IMR-90 (cell line): ENCODE results near the gene ZFP36L1. TPM values are rescaled to one million over a fixed set of nuclear protein-coding genes. Genes with fewer than 3 reads are reported as not detected.

Source experiments
- ATAC-seq: fragments of 200-7000 bp; cut with Tn5 transposase; 2 replicates; pipeline ENCODE4 v1.9.1; 2020; ENCODE audit warnings: low read depth, mild to moderate bottlenecking, moderate library complexity
- BruUV-seq: library from RNA; stranded (reverse); fragments of 400-500 nt; replicated peaks from 2 replicates; lab custom pipeline; 2021; lab: Mats Ljungman, UMichigan
- CTCF ChIA-PET: fragments of 300-600 bp; formaldehyde crosslinking; extraction: SDS; loops from one replicate; lab custom pipeline; 2021; ENCODE audit warnings: antibody characterized with exemption; lab: Yijun Ruan, JAX
- POLR2A ChIA-PET: fragments of 300-600 bp; sonication (Branson Sonifier 250); formaldehyde crosslinking; loops from one replicate; lab custom pipeline; 2022; ENCODE audit warnings: antibody characterized with exemption; ENCODE audit not compliant: unreplicated experiment; lab: Charles Lee
- DNase-seq: peaks from one replicate; pipeline ENCODE4 v3.0.0; 2013
- H2AFZ ChIP-seq: replicated peaks from 2 replicates; pipeline ENCODE3; 2013; ENCODE audit warnings: low read length, mild to moderate bottlenecking; ENCODE audit not compliant: poor library complexity
- H2AK5ac ChIP-seq: 2 replicates; pipeline ENCODE4 v1.6.1; 2013; ENCODE audit warnings: low read depth, low read length, inconsistent platforms
- H2AK9ac ChIP-seq: replicated peaks from 2 replicates; pipeline ENCODE3; 2013; ENCODE audit warnings: mild to moderate bottlenecking, low read depth, low read length, moderate library complexity; ENCODE audit not compliant: poor library complexity
- H2BK120ac ChIP-seq: 2 replicates; pipeline ENCODE4 v1.6.1; 2013; ENCODE audit warnings: low read depth, low read length, inconsistent platforms
- H2BK15ac ChIP-seq: 3 replicates; pipeline ENCODE4 v1.6.1; 2013; ENCODE audit warnings: low read depth, low read length, inconsistent platforms
- H2BK20ac ChIP-seq: 2 replicates; pipeline ENCODE4 v1.6.1; 2013; ENCODE audit warnings: low read depth, mild to moderate bottlenecking, inconsistent platforms, low read length, moderate library complexity
- H2BK5ac ChIP-seq: 2 replicates; pipeline ENCODE4 v1.6.1; 2013; ENCODE audit warnings: mild to moderate bottlenecking, low read depth, low read length, inconsistent platforms; ENCODE audit not compliant: poor library complexity, severe bottlenecking
- H3K14ac ChIP-seq: replicated peaks from 2 replicates; pipeline ENCODE4 v1.6.1; 2013; ENCODE audit warnings: low read depth, low read length, inconsistent platforms
- H3K18ac ChIP-seq: 2 replicates; pipeline ENCODE4 v1.6.1; 2013; ENCODE audit warnings: low read depth, low read length, control low read depth
- H3K23ac ChIP-seq: 2 replicates; pipeline ENCODE4 v1.6.1; 2013; ENCODE audit warnings: low read depth, low read length, inconsistent platforms
- H3K27ac ChIP-seq: 2 replicates; pipeline ENCODE4 v1.5.1; 2013; ENCODE audit warnings: mild to moderate bottlenecking, control low read depth, low read length; ENCODE audit not compliant: insufficient read depth
- H3K27me3 ChIP-seq: 2 replicates; pipeline ENCODE4 v1.6.1; 2013; ENCODE audit warnings: low read length; ENCODE audit not compliant: control insufficient read depth, insufficient read depth
- H3K36me3 ChIP-seq: 2 replicates; pipeline ENCODE4 v1.6.1; 2013; ENCODE audit warnings: low read length, mixed read lengths; ENCODE audit not compliant: control insufficient read depth, insufficient read depth
- H3K4ac ChIP-seq: 2 replicates; pipeline ENCODE4 v1.6.1; 2013; ENCODE audit warnings: low read depth, low read length, inconsistent platforms
- H3K4me1 ChIP-seq: 2 replicates; pipeline ENCODE4 v1.6.1; 2013; ENCODE audit warnings: low read length, mixed read lengths; ENCODE audit not compliant: control insufficient read depth, insufficient read depth
- H3K4me2 ChIP-seq: 2 replicates; pipeline ENCODE4 v1.6.1; 2013; ENCODE audit warnings: low read depth, mild to moderate bottlenecking, control low read depth, low read length, moderate library complexity
- H3K4me3 ChIP-seq: 2 replicates; pipeline ENCODE4 v1.5.1; 2013; ENCODE audit warnings: low read depth, mild to moderate bottlenecking, control low read depth, low read length, moderate library complexity; ENCODE audit not compliant: insufficient read depth
- H3K56ac ChIP-seq: 2 replicates; pipeline ENCODE4 v1.6.1; 2013; ENCODE audit warnings: low read length, inconsistent platforms; ENCODE audit not compliant: insufficient read depth; ENCODE audit errors: extremely low read depth
- H3K79me1 ChIP-seq, 2 experiments: 2 replicates each; pipeline ENCODE4 v1.6.1; 2013; ENCODE audit warnings: low read length in 2 of 2, inconsistent platforms in 1 of 2, low read depth in 1 of 2
- H3K9ac ChIP-seq: 2 replicates; pipeline ENCODE4 v1.6.1; 2013; ENCODE audit warnings: low read depth, low read length, control low read depth
- H3K9me1 ChIP-seq: 2 replicates; pipeline ENCODE4 v1.6.1; 2013; ENCODE audit warnings: low read length, inconsistent platforms; ENCODE audit not compliant: insufficient read depth
- H3K9me3 ChIP-seq: 2 replicates; pipeline ENCODE4 v1.6.1; 2013; ENCODE audit warnings: low read length; ENCODE audit not compliant: control insufficient read depth, insufficient read depth
- H4K20me1 ChIP-seq: 2 replicates; pipeline ENCODE4 v1.6.1; 2013; ENCODE audit warnings: low read length, inconsistent platforms; ENCODE audit not compliant: insufficient read depth
- H4K5ac ChIP-seq: 2 replicates; pipeline ENCODE4 v1.6.1; 2013; ENCODE audit warnings: mild to moderate bottlenecking, low read depth, low read length, control low read depth
- H4K8ac ChIP-seq, 2 experiments: 2 replicates each; pipeline ENCODE4 v1.6.1; 2013; ENCODE audit warnings: low read depth in 2 of 2, low read length in 2 of 2, control low read depth in 1 of 2, inconsistent platforms in 1 of 2
- H4K91ac ChIP-seq: 2 replicates; pipeline ENCODE4 v1.6.1; 2013; ENCODE audit warnings: low read depth, low read length, inconsistent platforms; ENCODE audit not compliant: insufficient read depth
- BHLHE40 ChIP-seq: fragments of 150-350 bp; IDR thresholded peaks from 2 replicates; pipeline ENCODE4 v1.6.1; 2016; ENCODE audit warnings: mild to moderate bottlenecking, low read depth, low read length
- CEBPB ChIP-seq: IDR thresholded peaks from 2 replicates; pipeline ENCODE4 v1.6.1; 2012; ENCODE audit warnings: low read depth, low read length, improper control_type of control experiment
- CHD1 ChIP-seq: IDR thresholded peaks from 2 replicates; pipeline ENCODE4 v1.6.1; 2012; ENCODE audit warnings: low read depth, low read length, improper control_type of control experiment
- CTCF ChIP-seq: conservative IDR thresholded peaks from 2 replicates; pipeline ENCODE4 v1.5.1; 2012; ENCODE audit warnings: mild to moderate bottlenecking, low read depth, low read length, improper control_type of control experiment
- FOS ChIP-seq: fragments of 150-350 bp; IDR thresholded peaks from 2 replicates; pipeline ENCODE4 v1.6.1; 2016; ENCODE audit warnings: low read depth, low read length
- MAFK ChIP-seq: IDR thresholded peaks from 2 replicates; pipeline ENCODE4 v1.6.1; 2012; ENCODE audit warnings: low read depth, low read length, improper control_type of control experiment
- NFE2L2 ChIP-seq: fragments of 150-350 bp; IDR thresholded peaks from 2 replicates; pipeline ENCODE4 v1.6.1; 2016; ENCODE audit warnings: low read depth, mild to moderate bottlenecking, low read length
- POLR2A ChIP-seq: IDR thresholded peaks from 2 replicates; pipeline ENCODE4 v1.6.1; 2012; ENCODE audit warnings: mild to moderate bottlenecking, low read depth, low read length
- RAD21 ChIP-seq: IDR thresholded peaks from 2 replicates; pipeline ENCODE4 v1.6.1; 2012; ENCODE audit warnings: low read length, improper control_type of control experiment
- RCOR1 ChIP-seq: IDR thresholded peaks from 2 replicates; pipeline ENCODE4 v1.6.1; 2012; ENCODE audit warnings: mild to moderate bottlenecking, low read length, improper control_type of control experiment; ENCODE audit not compliant: insufficient replicate concordance
- RFX5 ChIP-seq: IDR thresholded peaks from 2 replicates; pipeline ENCODE4 v1.8.0; 2012; ENCODE audit warnings: low read depth, mild to moderate bottlenecking, low read length, moderate library complexity
- SMC3 ChIP-seq: fragments of 150-350 bp; IDR thresholded peaks from 2 replicates; pipeline ENCODE4 v1.6.1; 2016; ENCODE audit warnings: low read depth, mild to moderate bottlenecking, antibody characterized with exemption, low read length, moderate library complexity
- USF2 ChIP-seq: fragments of 150-350 bp; IDR thresholded peaks from 2 replicates; pipeline ENCODE4 v1.6.1; 2017; ENCODE audit warnings: mild to moderate bottlenecking, antibody characterized with exemption, low read length, low read depth
- WGBS, 2 experiments: methylation state at CpG; one replicate each; pipeline versions ENCODE4 v1.1.5 to v1.1.7; 2013; ENCODE audit warnings: missing lambda C conversion rate in 2 of 2; ENCODE audit not compliant: insufficient read length in 1 of 2; ENCODE audit errors: extremely low coverage in 2 of 2; 5-methylcytosine and 5-hydroxymethylcytosine counted together
- dilution Hi-C: fragments of 300-500 bp; cut with HindIII; formaldehyde crosslinking; loops from one replicate; pipeline ENCODE4 v1.14.3; 2018; ENCODE audit warnings: low sequenced_read_pairs; ENCODE audit not compliant: unreplicated experiment
- in situ Hi-C: fragments of 300-500 bp; cut with MboI; formaldehyde crosslinking; loops from 3 replicates; pipeline ENCODE4 v1.14.3; 2019; ENCODE audit warnings: low sequenced_read_pairs, inconsistent platforms, mixed read lengths
- intact Hi-C: fragments of 100-400 bp; cut with micrococcal nuclease; formaldehyde crosslinking; loops from 2 replicates; pipeline ENCODE4 v1.10.0; 2022
- polyA plus RNA-seq, 3 experiments: library from polyadenylated mRNA; depleted of rRNA; stranded (reverse); fragments of >200 nt; gene quantifications; 2 replicates each; pipeline ENCODE4 v1.2.3, GENCODE V29; 2012; ENCODE audit warnings: low replicate concordance in 1 of 3
- total RNA-seq: library from RNA; depleted of rRNA; stranded (reverse); fragments of >200 nt; gene quantifications from 2 replicates; pipeline ENCODE4 v1.2.3, GENCODE V29; 2012

Gene ZFP36L1
- total and polyA plus RNA-seq, 2 of the 4 experiments (the other 2 are of a cell fraction), result 6.5 to 140 TPM

DNA sequence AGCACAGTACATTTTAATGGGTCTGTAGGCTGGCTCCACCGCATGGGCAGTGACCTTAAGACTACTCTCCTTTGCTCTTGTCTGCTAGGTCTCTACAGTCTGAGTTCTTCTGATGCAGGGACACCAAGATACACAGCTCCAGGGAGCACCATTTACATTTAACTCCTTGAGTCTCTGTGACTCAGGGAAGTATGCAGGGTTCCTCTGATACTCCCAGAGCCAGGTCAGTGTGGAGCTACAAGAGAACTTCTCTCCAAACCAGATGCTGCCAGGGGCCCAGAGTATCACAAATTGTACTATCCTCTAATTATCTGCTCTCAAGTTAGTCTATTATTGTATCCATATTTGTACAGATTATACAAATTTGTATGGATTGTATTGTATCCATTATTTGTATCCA is 15.2 kb downstream of the ZFP36L1 start (continued):
- TF ChIP-seq USF2 (no peak), CHD1 (no peak), RFX5 (no peak), RCOR1 (no peak)

- POLR2A ChIA-PET, result interaction anchor here (0.5 kb wide), 1 partner anchor 13 kb away, joined by 5 read pairs; no protein-coding TSS in a partner anchor
- in situ Hi-C loops, result no loop called here
- CTCF ChIA-PET, result no interaction called here
- TF ChIP-seq RAD21, result no peak
- no peak for TF ChIP-seq NFE2L2
- TF ChIP-seq POLR2A, result no peak
- TF ChIP-seq CEBPB, result no peak
- no peak for TF ChIP-seq FOS
- no peak for TF ChIP-seq BHLHE40
- no peak for TF ChIP-seq MAFK
- no peak for TF ChIP-seq RFX5
- TF ChIP-seq CTCF, result no peak
- TF ChIP-seq SMC3, result no peak
- no peak for TF ChIP-seq RCOR1
- no peak for TF ChIP-seq USF2
Observed at GRCh38 chr14:68775614-68776126, 17.2 kb downstream of the ZFP36L1 start.

More at GRCh38 chr14:68775614-68776126, 17.2 kb downstream of the ZFP36L1 start:
- H2AK5ac ChIP-seq, result peak overlapping the region; percentile 84
- no peak overlapping the region for H4K8ac ChIP-seq
- H3K79me1 ChIP-seq, result peaks cover 0 to 4% of the 10 kb centered on the region in 2 experiments; a peak in 1 of 4 replicates
- no peaks in the 10 kb centered on the region for H4K20me1 ChIP-seq
- no peak overlapping the region for H3K27ac ChIP-seq
- peak overlapping the region; percentile 20; the same call in 1 of the 2 replicates for H2BK20ac ChIP-seq
- H2BK5ac ChIP-seq, result no peak overlapping the region
- DNase-seq (no peak), ATAC-seq (no peak)
- H2AK9ac ChIP-seq, result no peak overlapping the region
- 100% methylated on average over 2 of the region's 6 CpGs; no CpG with 5 or more reads in 1 of the 2 experiments for WGBS, 2 experiments
- peak overlapping the region; percentile 72; the same call in 2 of the 3 replicates for H2BK15ac ChIP-seq
- H3K9ac ChIP-seq, result no peak overlapping the region
- H3K23ac ChIP-seq, result no peak overlapping the region
- H4K91ac ChIP-seq, result peak overlapping the region; percentile 54; the same call in 1 of the 2 replicates
- H3K4ac ChIP-seq, result peak overlapping the region; percentile 65; the same call in 1 of the 2 replicates
- intact Hi-C loops (no loop called here), dilution Hi-C loops (no loop called here)
- no TSS peak for BruUV-seq
- H3K4me3 ChIP-seq, result no peak overlapping the region
- H2BK120ac ChIP-seq, result peak overlapping the region; percentile 71; the same call in 1 of the 2 replicates
- H3K4me2 ChIP-seq, result no peak overlapping the region
- peaks cover 20% of the 10 kb centered on the region for H3K4me1 ChIP-seq
- 0 out of 2 replicates have a peak overlapping the region, but pooled peaks have one; percentile 63 for H3K14ac ChIP-seq
- H3K27me3 ChIP-seq, result no peaks in the 10 kb centered on the region
- H3K36me3 ChIP-seq, result no peaks in the 10 kb centered on the region
- no peak overlapping the region for H3K18ac ChIP-seq
- no peak overlapping the region for H2AFZ ChIP-seq
- peaks cover 14% of the 10 kb centered on the region for H3K9me1 ChIP-seq
- no peak overlapping the region for H3K56ac ChIP-seq
- H3K9me3 ChIP-seq, result peaks cover 3% of the 10 kb centered on the region; the same call in 1 of the 2 replicates
- H4K5ac ChIP-seq, result no peak overlapping the region
